ENCODE measurements around the gene DUSP11.
A peak's percentile ranks its signal among the peaks of the same experiment; 100 is the strongest.
"Not testable (repeated sequence)": the region's sequence is repeated elsewhere in the genome, so short reads cannot be mapped to it uniquely, and the experiment has no call there.

Gene DUSP11

GRCh38 chr2:73770725-73771124 is 9.2 kb downstream of the DUSP11 start:
- DNase-seq, result no peak

GRCh38 chr2:73766994-73767393 is 12.9 kb downstream of the DUSP11 start:
- DNase-seq, result no peak

GRCh38 chr2:73766349-73766748 is 13.6 kb downstream of the DUSP11 start:
- DNase-seq, result no peak

- no peak for DNase-seq
Observed at GRCh38 chr2:73764945-73765344, 15.0 kb downstream of the DUSP11 start.

- no peak for DNase-seq
Observed at GRCh38 chr2:73762571-73762970, 17.3 kb downstream of the DUSP11 start.

- no peak for DNase-seq
Observed at GRCh38 chr2:73759904-73760303, 20.0 kb downstream of the DUSP11 start.

GRCh38 chr2:73759285-73759764 is 20.6 kb downstream of the DUSP11 start:
- DNase-seq, result no peak

GRCh38 chr2:73754332-73754731 is 25.6 kb downstream of the DUSP11 start:
- not testable (repeated sequence) for DNase-seq

GRCh38 chr2:73749314-73749713 is 30.6 kb downstream of the DUSP11 start:
- DNase-seq, result no peak

GRCh38 chr2:73746877-73747208 is 33.1 kb downstream of the DUSP11 start:
- no peak for DNase-seq

- DNase-seq, result no peak
Observed at GRCh38 chr2:73746015-73746876, 33.7 kb downstream of the DUSP11 start.

GRCh38 chr2:73740767-73741166 is 39.1 kb downstream of the DUSP11 start:
- no peak for DNase-seq

- DNase-seq, result no peak
Observed at GRCh38 chr2:73739101-73739500, 40.8 kb downstream of the DUSP11 start.

GRCh38 chr2:73736855-73737779 is 42.8 kb downstream of the DUSP11 start, which contains the start of gene TPRKB:
TPRKB (minus strand) TSS chr2:73737345; CDS start chr2:73734569, 2,776 bp downstream.
- peak; percentile 93 for DNase-seq

GRCh38 chr2:73736378-73736777 is 43.5 kb downstream of the DUSP11 start:
- no peak for DNase-seq

GRCh38 chr2:73730810-73731209 is 49.1 kb downstream of the DUSP11 start:
- DNase-seq, result no peak

GRCh38 chr2:73728711-73729110 is 51.2 kb downstream of the DUSP11 start:
- no peak for DNase-seq

GRCh38 chr2:73728043-73728442 is 51.9 kb downstream of the DUSP11 start:
- no peak for DNase-seq

- DNase-seq, result not testable (repeated sequence)
Observed at GRCh38 chr2:73726657-73727056, 53.2 kb downstream of the DUSP11 start.

- no peak for DNase-seq
Observed at GRCh38 chr2:73718851-73719621, 60.9 kb downstream of the DUSP11 start.

- no peak for DNase-seq
Observed at GRCh38 chr2:73718421-73718820, 61.5 kb downstream of the DUSP11 start.

- DNase-seq, result not testable (repeated sequence)
Observed at GRCh38 chr2:73717695-73718094, 62.2 kb downstream of the DUSP11 start.

GRCh38 chr2:73717251-73717606 is 62.7 kb downstream of the DUSP11 start:
- no peak for DNase-seq

All from NCI-H526 treated with DMSO at 0.1 percent for 48 hours (cell line).